ENCODE results near the gene CLPTM1L. TPM values are rescaled to one million over a fixed set of nuclear protein-coding genes. Genes with fewer than 3 reads are reported as not detected.

CLPTM1L gene
- total and polyA plus RNA-seq, 9 of the 15 experiments (the other 6 are each of a cell fraction or from before 2014, with no cell fraction given), result 3.5 to 217 (median 177) TPM

DNA sequence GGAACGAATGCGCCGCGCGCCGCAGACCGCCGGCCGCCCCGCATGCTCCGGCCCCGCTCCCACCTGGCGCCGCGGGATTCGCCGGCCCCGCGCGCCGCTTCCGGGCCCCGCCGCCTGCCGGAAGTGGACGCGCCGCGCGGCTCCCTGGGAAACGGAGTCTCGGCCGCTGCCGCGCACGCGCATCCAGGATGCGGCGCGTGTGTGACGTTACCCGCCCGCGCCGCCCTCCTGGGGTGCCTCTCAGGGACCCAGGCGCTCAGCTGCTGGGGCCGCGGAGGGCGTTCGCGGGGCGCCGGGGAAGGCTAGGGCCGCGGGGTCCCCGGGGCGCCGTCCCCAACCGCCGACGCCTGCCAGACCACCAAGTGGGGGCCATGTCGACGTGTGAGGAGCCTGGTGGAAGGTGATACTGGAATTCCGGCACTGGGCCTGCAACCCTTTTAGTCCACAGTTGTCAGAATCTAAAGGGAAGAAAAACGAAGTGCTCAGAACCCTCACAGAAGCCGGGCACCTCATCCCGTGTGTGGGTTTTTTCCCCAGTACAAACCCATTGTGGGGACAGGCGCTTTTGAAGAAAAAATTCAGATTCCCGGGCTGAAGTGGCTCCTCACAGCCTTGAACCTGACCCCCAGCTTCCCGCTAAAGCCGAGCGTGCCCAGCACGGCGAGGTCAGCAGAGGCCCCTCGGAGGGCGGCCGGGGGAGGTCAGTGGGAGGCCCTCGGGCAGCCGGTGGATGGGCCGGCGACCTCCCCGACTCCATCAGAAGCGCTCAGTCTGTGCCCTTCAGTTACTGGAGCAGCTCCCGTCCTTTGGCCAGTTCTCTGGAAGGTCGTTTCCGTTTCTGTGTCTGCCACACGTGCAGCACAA lies at the start of gene CLPTM1L (continued):
- TF ChIP-seq, protein P1, sequence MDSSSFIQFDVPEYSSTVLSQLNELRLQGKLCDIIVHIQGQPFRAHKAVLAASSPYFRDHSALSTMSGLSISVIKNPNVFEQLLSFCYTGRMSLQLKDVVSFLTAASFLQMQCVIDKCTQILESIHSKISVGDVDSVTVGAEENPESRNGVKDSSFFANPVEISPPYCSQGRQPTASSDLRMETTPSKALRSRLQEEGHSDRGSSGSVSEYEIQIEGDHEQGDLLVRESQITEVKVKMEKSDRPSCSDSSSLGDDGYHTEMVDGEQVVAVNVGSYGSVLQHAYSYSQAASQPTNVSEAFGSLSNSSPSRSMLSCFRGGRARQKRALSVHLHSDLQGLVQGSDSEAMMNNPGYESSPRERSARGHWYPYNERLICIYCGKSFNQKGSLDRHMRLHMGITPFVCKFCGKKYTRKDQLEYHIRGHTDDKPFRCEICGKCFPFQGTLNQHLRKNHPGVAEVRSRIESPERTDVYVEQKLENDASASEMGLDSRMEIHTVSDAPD (CRISPR knock-in tag; IDR thresholded peaks at IDR 0.05), result no peak
- TF ChIP-seq MEF2D (tag; conservative IDR thresholded peaks at IDR 0.05; ENCODE audit: low read depth), result no peak
- TF ChIP-seq NR3C1 (CRISPR knock-in tag; IDR thresholded peaks at IDR 0.05), result peak; percentile 39
- no peak for TF ChIP-seq STAG1 (CRISPR knock-in tag; IDR thresholded peaks at IDR 0.05; ENCODE audit: borderline replicate concordance)
- peak; percentile 32; the same call in 1 of the 2 replicates for TF ChIP-seq NR4A1 (CRISPR knock-in tag; IDR thresholded peaks at IDR 0.05)
- no peak for TF ChIP-seq NR4A1 (tag; IDR thresholded peaks at IDR 0.05)
- TF ChIP-seq, protein P2, sequence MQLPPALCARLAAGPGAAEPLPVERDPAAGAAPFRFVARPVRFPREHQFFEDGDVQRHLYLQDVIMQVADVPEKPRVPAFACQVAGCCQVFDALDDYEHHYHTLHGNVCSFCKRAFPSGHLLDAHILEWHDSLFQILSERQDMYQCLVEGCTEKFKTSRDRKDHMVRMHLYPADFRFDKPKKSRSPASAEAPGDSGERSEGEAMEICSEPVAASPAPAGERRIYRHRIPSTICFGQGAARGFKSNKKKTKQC (CRISPR knock-in tag; IDR thresholded peaks at IDR 0.05), result peak; percentile 85; the same call in 1 of the 2 replicates
- no peak for TF ChIP-seq GTF2A2 (tag; IDR thresholded peaks at IDR 0.05)
- no peak for TF ChIP-seq PRMT5 (CRISPR knock-in tag; IDR thresholded peaks at IDR 0.05)
- no peak for TF ChIP-seq HNRNPUL1 (IDR thresholded peaks at IDR 0.05; ENCODE audit: low read length)
- no peak for TF ChIP-seq KHSRP (IDR thresholded peaks at IDR 0.05)
- TF ChIP-seq ESRRB (CRISPR knock-in tag; IDR thresholded peaks at IDR 0.05; ENCODE audit: borderline replicate concordance), result no peak
- no peak for TF ChIP-seq HDGF (IDR thresholded peaks at IDR 0.05)
- TF ChIP-seq SRSF3 (IDR thresholded peaks at IDR 0.05; ENCODE audit: insufficient read depth, low read length), result no peak
- 0 out of 2 replicates have a peak, but pooled peaks have one; percentile 58 for TF ChIP-seq KLF1 (tag; IDR thresholded peaks at IDR 0.05)
- TF ChIP-seq CBFB (CRISPR knock-in tag; IDR thresholded peaks at IDR 0.05), result no peak
- no peak for TF ChIP-seq EGR1 (conservative IDR thresholded peaks at IDR 0.05)
- no peak for TF ChIP-seq U2AF2 (optimal IDR thresholded peaks at IDR 0.05; ENCODE audit: low read depth, low read length)
- no peak for TF ChIP-seq FOS (IDR thresholded peaks at IDR 0.05; ENCODE audit: extremely low read depth, insufficient read length)
- TF ChIP-seq, protein P3, sequence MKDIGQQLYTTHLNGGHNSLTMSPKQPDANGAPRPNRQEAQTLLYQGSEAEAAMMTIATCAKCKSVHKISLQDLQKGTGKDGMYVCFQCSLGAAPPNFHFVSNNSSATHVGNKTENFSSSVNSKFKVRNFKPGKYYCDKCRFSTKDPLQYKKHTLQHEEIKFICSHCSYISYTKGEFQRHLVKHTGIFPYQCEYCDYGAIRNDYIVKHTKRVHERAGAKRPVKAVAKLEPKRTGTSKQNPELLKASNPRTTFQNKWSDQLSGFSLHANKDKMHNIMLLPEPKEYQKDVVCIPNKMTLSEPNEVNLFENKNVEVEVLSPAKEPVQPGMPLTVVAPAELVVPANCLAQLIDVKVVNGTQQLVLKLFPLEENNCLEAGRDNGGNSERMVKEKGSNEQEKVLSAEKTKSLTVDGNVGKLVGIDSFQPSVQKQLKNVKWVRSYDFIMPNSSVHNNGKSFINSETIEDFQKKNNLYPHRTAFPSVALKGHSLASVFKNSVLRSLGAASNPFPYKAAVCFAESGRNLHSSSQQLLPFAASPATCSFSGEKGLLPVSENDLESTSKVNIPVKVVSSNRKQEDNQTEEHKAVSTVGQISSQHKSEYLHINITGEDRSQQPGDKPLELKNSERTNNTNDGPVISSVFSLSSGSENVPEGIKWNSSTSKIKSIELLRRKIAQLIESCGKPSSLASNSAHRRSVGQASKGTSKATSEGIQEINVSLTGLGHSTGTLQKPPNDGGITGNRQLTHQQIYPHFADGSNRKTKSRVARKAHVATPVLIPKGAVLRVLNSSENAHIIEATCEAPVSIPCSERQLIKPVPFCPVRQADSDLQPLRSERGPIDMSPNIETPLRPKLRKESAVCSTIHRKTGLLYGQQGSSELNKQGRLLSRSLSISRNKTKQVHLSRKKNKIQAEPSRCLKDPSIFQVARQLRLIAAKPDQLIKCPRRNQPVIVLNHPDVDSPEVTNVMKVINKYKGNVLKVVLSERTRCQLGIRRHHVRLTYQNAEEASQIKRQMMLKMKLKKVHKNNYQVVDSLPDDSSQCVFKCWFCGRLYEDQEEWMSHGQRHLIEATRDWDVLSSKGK (CRISPR knock-in tag; IDR thresholded peaks at IDR 0.05), result no peak
- TF ChIP-seq, protein P4, sequence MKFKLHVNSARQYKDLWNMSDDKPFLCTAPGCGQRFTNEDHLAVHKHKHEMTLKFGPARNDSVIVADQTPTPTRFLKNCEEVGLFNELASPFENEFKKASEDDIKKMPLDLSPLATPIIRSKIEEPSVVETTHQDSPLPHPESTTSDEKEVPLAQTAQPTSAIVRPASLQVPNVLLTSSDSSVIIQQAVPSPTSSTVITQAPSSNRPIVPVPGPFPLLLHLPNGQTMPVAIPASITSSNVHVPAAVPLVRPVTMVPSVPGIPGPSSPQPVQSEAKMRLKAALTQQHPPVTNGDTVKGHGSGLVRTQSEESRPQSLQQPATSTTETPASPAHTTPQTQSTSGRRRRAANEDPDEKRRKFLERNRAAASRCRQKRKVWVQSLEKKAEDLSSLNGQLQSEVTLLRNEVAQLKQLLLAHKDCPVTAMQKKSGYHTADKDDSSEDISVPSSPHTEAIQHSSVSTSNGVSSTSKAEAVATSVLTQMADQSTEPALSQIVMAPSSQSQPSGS (CRISPR knock-in tag; IDR thresholded peaks at IDR 0.05), result no peak
- TF ChIP-seq RBM25 (IDR thresholded peaks at IDR 0.05; ENCODE audit: low read depth, low read length, severe bottlenecking), result no peak
- no peak for TF ChIP-seq FOXA1 (IDR thresholded peaks at IDR 0.05; ENCODE audit: borderline replicate concordance)
- no peak for TF ChIP-seq MAFG (tag; conservative IDR thresholded peaks at IDR 0.05)

All from K562 (cell line).